Regular cardiac myocyte (primary cell): ENCODE measurements around the gene SFXN4. TPM values are rescaled to one million over a fixed set of nuclear protein-coding genes. Genes with fewer than 3 reads are reported as not detected.

Experiments
- total RNA-seq: library from RNA; depleted of rRNA; stranded (reverse); fragments of >200 nt; gene quantifications from 2 replicates; pipeline ENCODE4 v1.2.3, GENCODE V29; 2014

The SFXN4 gene, protein sequence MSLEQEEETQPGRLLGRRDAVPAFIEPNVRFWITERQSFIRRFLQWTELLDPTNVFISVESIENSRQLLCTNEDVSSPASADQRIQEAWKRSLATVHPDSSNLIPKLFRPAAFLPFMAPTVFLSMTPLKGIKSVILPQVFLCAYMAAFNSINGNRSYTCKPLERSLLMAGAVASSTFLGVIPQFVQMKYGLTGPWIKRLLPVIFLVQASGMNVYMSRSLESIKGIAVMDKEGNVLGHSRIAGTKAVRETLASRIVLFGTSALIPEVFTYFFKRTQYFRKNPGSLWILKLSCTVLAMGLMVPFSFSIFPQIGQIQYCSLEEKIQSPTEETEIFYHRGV
- 14.9 and 25.1 TPM in 2 replicates for total RNA-seq

DNA sequence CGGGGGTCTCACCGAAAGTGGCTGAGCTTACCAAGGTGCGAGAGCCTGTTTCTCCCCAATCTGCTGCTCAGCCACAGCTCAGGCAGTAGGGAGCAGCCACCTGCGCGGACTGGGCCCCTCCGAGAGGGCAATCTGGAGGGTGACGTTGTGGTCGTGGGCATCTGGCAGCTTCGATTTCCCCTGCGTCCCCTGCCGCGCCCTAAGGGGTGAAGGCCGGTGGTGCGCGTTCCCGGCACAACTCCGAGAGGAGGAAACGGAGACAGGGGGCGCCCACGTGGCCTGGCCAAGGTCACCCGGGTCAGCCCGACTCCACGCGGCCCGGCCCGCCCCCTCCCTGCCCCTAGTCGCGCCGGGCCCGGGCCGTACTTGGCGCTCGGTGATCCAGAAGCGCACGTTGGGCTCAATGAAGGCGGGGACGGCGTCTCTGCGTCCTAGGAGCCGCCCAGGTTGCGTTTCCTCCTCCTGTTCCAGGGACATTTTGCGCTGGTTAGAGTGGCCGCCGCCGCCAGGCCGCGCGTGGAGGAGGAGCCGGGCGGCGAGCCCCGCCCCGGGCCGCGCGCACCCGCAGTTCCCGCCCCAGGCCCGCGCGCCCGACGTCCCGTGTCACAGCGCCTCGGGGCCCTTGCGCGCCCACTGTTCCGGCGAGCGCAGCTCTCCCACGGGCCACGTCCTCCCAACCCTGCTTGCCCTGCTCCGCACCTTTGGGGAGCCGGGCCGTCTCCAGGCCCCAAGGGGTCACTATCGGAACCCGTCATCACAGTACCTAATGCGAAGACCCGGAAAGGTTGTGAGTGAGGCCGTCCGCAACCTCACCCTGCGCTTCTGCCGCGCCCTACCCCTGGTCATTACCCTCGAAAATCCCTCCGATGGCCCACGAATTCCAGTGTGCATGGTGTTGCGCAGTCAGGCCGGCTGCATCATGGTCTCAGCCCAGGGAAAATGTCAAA lies at the start of gene SFXN4:
TSS of gene SFXN4 (minus strand) at position 544 of the 947 bp plus-strand sequence. CDS start at position 477, 67 bp downstream.

DNA sequence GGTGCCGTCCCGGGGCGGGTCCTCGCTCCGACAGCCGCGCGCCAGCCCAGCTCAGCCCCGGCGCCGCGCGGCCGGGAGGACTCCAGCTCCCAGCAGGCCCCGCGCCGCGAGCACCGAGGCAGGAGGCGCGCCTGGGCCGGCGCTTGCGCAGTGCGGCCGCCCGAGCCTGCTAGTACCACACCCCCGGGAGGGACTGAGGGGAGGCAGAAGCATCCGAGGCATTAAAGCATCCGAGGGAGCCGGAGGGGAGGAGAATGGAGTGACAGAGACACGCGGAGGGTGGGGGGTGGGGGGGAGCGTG lies 41.8 kb upstream of the SFXN4 start, which contains the start of gene GRK5:
TSS of gene GRK5 (plus strand) at position 206 of the 301 bp plus-strand sequence. CDS start 347 bp downstream, outside the sequence.

DNA sequence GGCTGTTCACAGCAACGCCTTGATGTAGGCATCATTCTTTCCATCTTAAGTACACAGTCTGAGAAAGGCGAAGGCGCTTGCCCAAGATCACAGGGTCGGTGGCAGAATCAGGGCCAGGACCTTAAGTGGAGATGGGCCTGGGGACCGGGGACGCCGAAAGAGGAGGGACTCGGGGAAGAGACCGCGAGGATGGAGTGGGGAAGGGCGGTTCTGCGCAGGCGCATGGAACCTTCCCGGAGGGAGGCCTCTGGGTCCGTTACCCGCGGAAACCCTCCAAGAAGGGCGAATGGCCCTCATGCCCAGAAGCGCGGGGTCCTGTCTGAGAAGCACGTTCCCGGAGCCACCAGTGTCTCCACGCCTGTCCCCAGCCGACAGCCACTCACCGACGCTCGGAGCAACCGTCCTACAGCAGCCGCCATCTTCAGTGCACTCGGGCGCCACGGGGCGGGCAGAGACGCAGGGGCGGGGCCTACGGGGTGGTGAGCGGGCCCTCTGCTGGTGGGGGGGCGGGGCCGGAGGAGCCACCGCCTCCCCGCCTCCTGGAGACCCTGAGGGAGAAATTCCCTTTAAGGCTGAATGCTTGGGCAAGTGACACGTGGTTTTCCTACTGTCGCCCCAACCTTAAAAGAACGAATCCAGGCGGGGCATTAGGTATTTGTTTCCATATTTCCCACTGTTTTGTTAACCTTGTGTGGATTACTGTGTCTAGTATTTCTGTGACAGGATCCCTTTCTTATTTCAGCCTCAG lies 13.0 kb upstream of the SFXN4 start, which contains the start of gene PRDX3:
TSS of gene PRDX3 (minus strand) at position 441 of the 748 bp plus-strand sequence. CDS start at position 419, 22 bp downstream.

DNA sequence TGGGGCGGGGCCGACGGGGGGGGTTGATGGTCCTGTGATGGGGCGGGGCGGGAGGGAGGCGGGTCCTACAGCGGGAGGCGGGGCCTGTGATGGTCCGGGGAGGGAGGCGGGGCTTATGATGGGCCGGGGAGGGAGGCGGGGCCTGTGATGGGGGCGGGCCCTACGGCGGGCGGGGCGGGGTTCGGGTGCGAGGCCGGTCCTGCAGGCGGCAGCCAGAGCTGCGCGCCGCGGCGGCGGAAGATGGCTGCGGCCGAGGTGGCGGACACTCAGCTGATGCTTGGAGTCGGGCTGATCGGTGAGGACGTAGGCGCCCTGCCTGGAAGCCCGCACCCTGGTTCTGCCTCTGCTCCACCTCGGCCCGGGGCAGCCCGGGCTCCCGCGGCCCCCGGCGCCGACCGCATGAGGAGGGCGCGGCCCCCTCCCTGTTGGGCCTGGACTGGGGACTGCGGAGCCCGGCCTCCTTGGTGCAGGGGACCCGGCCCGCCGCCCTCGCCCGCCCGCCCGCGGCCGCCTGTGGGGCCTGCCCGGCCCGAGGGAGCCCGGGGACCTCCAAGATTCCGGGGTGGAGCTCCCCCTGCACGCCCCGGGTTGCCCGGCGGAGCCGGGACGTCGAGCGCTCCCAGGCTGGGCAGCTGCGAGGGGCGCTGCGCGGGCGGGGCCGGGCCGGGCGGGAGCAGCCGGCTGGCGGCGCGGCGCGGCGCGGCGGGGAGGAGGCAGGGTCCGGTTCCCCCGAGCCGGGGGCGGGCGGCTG lies 61.4 kb downstream of the SFXN4 start, which contains the start of gene DENND10:
TSS of gene DENND10 (plus strand) at position 211 of the 751 bp plus-strand sequence. CDS start at position 241, 30 bp downstream.

Other genes with a start within 250 kb of the SFXN4 start
- 0.28 and 0.96 TPM in 2 replicates for gene NANOS1, start 136.0 kb downstream of the SFXN4 start, total RNA-seq
- gene EIF3A, start 84.9 kb downstream of the SFXN4 start, total RNA-seq, result 122 and 156 TPM in 2 replicates
- 43.7 and 109 TPM in 2 replicates for gene DENND10, start 61.6 kb downstream of the SFXN4 start, total RNA-seq
- gene PRDX3, start 13.1 kb upstream of the SFXN4 start, total RNA-seq, result 235 and 275 TPM in 2 replicates
- 39.9 and 60.9 TPM in 2 replicates for gene GRK5, start 41.9 kb upstream of the SFXN4 start, total RNA-seq